SK-N-SH (cell line): Measurements from ENCODE around the gene TAF11.

Experiments used
- CTCF ChIP-seq: fragments of 200-600 bp; sonication (generic); IDR thresholded peaks from 2 replicates; pipeline ENCODE4 v1.6.1; 2017; ENCODE audit warnings: antibody characterized with exemption, mild to moderate bottlenecking, moderate library complexity
- NRF1 ChIP-seq: IDR thresholded peaks from 2 replicates; pipeline ENCODE4 v1.6.1; 2012; ENCODE audit warnings: low read depth, mild to moderate bottlenecking, low read length
- YY1 ChIP-seq: IDR thresholded peaks from 2 replicates; pipeline ENCODE4 v1.4.0; 2012; ENCODE audit warnings: low read depth, mild to moderate bottlenecking

- no peak for TF ChIP-seq YY1
- TF ChIP-seq NRF1 = no peak
- TF ChIP-seq CTCF = no peak
Measured at GRCh38 chr6:34877869-34878485, 9.9 kb downstream of the TAF11 start.
